HS-27A (cell line): Measurements from ENCODE around the gene CPEB3.
"Not testable (repeated sequence)": the region's sequence is repeated elsewhere in the genome, so short reads cannot be mapped to it uniquely, and the experiment has no call there.

Experiments used
- DNase-seq: peaks from one replicate; pipeline ENCODE4 v3.0.0-alpha.2; 2012; ENCODE audit warnings: low read depth, missing footprints

The CPEB3 gene

DNA sequence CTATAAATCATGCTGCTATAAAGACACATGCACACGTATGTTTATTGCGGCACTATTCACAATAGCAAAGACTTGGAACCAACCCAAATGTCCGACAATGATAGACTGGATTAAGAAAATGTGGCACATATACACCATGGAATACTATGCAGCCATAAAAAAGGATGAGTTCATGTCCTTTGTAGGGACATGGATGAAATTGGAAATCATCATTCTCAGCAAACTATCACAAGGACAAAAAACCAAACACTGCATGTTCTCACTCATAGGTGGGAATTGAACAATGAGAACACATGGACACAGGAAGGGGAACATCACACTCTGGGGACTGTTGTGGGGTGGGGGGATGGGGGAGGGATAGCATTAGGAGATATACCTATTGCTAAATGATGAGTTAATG lies 149.7 kb downstream of the CPEB3 start:
- not testable (repeated sequence) for DNase-seq

DNA sequence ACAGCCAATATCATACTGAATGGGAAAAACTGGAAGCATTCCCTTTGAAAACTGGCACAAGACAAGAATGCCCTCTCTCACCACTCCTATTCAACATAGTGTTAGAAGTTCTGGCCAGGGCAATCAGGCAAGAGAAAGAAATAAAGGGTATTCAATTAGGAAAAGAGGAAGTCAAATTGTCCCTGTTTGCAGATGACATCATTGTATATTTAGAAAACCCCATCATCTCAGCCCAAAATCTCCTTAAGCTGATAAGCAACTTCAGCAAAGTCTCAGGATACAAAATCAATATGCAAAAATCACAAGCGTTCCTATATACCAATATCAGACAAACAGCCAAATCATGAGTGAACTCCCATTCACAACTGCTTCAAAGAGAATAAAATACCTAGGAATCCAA lies 156.8 kb downstream of the CPEB3 start:
- DNase-seq: not testable (repeated sequence)

- no peak for DNase-seq
Observed at GRCh38 chr10:92131275-92131820, 159.5 kb downstream of the CPEB3 start.

DNA sequence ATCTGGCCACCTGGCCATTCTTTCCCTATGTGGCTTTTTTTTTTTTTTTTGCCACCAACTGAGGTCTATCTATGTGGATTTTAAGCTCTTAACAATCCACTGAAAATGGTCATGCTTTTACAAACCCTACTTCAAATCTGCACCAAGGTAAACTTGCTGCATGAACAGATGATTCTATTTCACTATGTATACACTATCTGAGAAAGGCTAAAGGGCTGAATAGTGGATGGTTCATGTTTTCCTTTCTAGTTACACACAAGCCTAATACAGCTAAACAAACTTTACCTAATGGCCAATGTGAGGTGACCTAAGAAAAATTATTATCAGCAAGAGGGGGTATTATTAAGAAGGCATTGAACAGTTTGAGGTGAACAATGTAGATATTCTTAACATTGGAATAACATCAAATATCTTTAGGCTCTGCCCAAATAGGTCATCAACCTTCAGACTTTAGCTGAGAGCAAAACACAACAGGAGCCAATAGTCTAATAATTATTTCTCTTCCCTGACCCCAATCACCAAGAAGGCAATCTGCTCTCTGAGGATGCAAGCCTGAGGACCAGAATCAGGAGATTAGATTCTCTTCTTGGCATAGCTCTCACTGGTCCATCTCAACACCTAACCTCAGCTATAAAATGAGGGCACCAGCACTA lies 160.1 kb downstream of the CPEB3 start:
- DNase-seq: no peak

DNA sequence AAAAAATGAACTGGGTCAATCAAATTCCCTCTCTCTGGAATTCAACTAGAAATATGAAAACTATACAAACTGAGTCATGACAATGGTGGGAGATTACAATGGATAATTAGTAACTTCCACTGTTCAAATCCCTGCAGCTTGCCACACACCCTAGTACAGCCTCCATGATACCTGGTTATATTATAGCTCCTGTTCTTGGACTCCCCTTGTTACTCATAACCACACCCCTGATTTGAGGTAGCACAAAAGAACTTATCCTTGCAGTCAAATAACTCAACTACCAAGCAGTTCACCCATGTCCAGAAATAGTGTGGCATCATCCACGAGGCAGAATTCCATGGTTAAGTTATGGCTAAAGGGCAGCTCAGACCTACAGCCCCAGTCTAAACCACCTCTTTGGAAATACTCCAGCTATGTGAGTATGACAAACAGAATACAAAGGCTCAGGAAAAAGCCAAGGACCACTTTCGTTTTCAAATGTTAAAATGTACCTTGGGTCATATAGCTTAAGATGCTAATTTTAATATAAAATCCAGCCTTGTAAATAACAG lies 164.7 kb downstream of the CPEB3 start:
- no peak for DNase-seq

DNA sequence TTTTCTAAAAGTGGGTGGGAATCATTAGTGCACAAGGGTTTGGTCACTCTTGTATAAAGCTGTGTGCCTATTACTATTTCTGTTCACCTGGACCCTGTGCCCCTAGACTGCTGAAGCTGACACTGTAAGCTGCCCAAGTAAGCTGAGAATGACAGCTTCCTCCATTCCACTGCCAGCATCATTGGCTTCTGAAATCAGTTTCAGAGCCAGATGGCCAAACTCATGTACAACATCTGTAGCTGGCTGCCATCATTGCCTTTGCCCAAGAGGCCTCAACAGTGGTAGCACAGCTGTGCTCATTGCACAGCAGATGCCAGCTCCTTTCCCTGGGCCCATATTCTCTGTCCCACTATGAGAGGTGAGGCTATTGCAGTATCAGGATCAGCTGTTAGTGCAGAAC lies 165.7 kb downstream of the CPEB3 start:
- DNase-seq: no peak

DNA sequence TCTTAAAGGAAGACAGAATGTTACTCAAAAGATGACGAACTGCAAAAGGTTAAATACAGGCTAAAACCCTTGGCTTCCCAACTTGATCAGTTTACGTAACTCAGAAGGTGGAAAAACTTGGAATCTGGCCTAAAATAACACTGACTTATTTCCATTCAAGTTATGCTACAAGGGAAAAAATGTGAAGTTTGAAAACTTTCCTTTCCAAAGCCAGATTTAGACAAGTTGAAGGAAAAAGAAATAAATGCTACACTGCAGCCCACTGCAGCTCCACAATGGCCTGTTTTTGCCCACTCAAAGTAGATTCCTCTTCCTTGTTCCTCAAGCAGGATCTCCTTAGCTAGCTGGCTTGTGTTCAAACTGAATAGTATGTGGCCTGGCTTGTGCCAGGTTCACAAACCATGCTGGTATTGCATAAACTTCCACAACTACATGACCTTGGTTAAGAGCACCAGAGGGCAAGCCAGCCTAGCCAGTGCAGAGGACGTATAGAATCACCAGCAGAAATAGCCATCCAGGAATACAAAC lies 166.2 kb downstream of the CPEB3 start:
- DNase-seq: no peak

DNA sequence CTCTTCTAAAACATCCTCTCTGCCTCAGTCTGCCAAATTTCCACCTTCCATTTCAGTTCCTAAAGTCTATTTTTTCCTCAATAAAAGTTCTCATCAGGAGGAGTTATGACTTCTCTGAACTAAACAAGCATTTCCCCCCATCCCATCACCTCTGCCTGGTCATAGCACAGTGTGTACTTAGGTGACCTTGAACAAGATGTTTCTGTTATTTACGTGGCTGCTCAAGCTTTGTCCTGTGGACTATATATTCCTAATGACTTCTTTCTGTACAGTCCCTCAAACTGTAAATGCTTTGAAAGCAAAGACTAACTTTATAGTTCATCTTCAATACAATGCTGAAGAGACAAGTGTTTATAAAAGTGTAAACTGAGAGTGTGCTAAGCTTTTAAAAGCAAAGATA lies 166.9 kb downstream of the CPEB3 start:
- DNase-seq: no peak

GRCh38 chr10:92122941-92123450 lies 167.9 kb downstream of the CPEB3 start:
- DNase-seq: no peak

DNA sequence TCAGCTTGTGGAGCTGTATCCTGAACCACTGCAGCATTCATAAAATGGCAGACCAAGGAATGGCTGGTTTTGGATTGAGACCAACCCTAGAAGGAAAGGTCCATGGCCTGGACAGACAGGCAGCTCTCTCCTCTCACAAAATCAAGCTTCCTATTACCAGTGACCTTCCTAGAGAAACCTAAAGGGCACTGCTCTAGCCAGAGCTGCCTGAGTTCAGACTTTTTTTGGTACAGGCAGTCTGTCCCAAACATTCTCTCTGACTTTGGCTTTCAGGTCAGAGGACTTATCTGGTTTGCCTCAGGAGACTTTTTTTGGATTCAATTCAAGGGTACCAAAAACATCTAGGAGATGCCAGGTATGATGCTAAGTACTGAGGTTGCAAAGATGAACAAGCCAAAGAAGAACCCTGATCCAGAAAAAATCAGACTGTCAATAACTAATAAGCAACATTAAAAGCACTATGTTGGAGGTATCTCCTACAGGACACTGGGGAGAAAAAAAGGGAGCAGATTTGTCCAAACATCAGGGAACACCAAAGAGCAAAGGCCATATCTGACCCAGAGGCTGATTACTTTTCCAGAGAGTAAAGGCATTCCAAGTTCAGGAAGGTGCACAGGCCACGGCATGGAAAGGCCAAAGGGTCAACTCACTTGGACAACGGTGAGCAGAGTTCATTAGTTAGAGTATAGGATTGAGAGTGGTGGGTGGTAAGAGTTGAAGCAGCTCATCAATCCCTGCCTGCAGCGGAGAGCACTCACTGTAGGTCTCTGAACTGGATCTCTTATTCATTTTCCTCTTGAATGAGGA lies 169.0 kb downstream of the CPEB3 start:
- DNase-seq: no peak

DNA sequence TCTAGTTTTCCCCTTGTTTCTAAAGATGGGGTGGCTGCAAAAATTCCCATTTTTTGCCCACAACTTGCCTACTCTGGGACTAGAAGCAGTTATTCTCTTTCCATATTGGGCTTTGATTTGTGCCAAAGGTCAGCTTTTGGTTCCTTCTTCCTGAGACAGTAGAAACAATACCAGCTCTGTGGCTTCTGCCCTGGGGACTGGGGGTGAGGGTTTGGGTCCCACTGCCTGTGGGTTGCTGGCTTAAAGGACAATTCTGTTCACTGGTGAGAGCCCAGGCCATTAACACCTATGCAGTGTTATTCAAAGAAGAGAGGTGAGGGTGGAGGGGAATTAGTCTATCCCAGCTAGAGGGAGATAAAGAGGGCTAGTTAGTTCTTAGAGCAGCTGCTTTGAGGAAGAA lies 171.5 kb downstream of the CPEB3 start:
- no peak for DNase-seq

DNA sequence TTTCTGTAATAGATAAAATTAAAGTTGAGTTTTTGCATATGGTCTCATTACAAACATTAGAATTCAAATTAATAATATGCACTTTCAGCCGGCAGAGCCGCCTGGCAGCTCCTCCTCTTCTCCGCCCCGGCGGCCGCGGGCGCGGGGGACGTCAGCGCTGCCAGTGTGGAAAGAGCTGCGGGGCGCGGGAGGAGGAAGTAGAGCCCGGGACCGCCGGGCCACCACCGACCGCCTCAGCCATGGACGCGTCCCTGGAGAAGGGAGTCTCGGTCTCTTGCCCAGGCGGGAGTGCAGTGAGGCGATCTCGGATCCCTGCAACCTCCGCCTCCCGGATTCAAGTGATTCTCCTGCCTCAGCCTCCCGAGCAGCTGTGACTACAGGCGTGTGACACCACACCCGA lies 176.0 kb downstream of the CPEB3 start:
- not testable (repeated sequence) for DNase-seq

GRCh38 chr10:92113911-92114600 lies 176.8 kb downstream of the CPEB3 start:
- no peak for DNase-seq

GRCh38 chr10:92112462-92112861 lies 178.4 kb downstream of the CPEB3 start:
- DNase-seq: no peak

DNA sequence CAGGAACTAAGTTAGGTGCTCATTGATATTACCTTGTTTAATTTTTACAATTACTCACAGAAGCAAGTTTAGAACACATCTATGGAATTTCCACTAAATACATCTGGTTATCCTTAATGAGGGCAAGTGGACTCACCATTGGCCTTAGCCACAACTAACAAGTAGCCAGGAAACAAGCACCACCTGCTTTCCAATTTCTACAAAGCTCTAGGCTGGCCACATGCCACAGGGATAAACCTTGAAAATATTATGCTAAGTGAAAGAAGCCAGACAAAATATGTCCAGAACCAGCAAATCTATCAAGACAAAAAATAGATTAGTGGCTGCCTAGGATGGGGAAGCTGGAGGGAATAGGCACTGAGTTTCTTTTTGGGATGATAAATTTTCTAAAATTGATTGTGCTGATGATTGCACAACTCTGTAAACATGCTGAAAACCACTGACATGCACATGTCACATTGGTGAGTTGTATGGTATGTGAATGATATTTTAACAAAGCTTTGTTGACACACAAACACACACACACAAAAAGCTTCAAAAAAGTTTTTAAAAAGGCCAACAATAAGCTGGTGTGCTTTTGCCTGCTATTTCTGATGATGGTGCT lies 179.4 kb downstream of the CPEB3 start:
- DNase-seq: no peak

- no peak for DNase-seq
Observed at GRCh38 chr10:92110039-92110794, 180.7 kb downstream of the CPEB3 start.

GRCh38 chr10:92108747-92109146 lies 182.1 kb downstream of the CPEB3 start:
- DNase-seq: no peak

GRCh38 chr10:92108120-92108519 lies 182.8 kb downstream of the CPEB3 start:
- DNase-seq: no peak

DNA sequence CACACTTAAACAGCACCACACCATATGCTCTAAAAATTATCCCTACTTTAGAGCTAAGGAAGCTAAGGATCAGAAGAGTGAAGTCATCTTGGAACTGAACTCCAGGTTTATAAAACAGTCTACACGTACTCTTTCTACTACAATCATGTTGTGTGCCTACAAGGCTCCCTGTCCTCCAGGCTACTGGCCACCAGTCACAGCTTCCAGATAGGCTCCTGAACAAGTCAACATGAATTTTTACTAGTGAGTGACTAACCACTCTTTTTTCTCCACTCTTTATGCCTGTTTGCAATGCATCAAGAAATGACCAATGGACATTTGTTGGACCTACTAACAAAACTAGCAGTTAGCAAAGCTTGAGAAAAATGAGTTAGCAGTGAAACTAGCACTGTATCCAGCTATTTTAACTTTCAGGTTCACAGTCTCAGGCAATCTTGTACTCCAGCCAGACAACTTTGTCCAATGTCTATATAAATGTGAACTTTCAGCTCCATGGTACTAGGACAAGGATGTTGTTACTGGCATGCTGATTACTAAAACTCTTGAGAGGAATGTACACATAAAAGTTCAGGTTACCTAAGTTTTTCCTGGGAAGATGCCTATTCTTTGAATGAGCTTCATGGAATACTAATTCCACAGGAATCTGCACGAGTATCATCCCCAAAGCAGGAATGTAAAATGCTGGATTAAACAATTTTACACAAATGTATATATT lies 187.3 kb downstream of the CPEB3 start:
- no peak for DNase-seq

- DNase-seq: no peak
Observed at GRCh38 chr10:92102601-92103213, 188.2 kb downstream of the CPEB3 start.
